Stimulated activated CD8-positive, alpha-beta memory T cell treated with anti-CD3 and anti-CD28 coated beads, Interleukin-15, amount 100 ng/mL, for 1 hour (primary cell): ENCODE data around the gene JMJD7.

ENCODE experiments used
- DNase-seq: peaks from one replicate; pipeline ENCODE4 v3.0.0-alpha.2; 2020; ENCODE audit warnings: low read depth

Gene JMJD7

GRCh38 chr15:41884458-41884857, 56.6 kb downstream of the JMJD7 start:
- DNase-seq, result no peak

- DNase-seq, result no peak
Observed at GRCh38 chr15:41885321-41885720, 57.4 kb downstream of the JMJD7 start.

GRCh38 chr15:41885841-41886240, 57.9 kb downstream of the JMJD7 start:
- no peak for DNase-seq

GRCh38 chr15:41886741-41887140, 58.8 kb downstream of the JMJD7 start:
- DNase-seq, result no peak

GRCh38 chr15:41887161-41887560, 59.3 kb downstream of the JMJD7 start:
- DNase-seq, result no peak
